B cell (primary cell): ENCODE data around the gene KLHDC8A. TPM values are rescaled to one million over a fixed set of nuclear protein-coding genes. Genes with fewer than 3 reads are reported as not detected.

Source experiments
- ATAC-seq: fragments of 200-7000 bp; cut with Tn5 transposase; one replicate; pipeline ENCODE4 v1.10.0; 2021; ENCODE audit warnings: low read depth, mild to moderate bottlenecking, moderate number of reproducible peaks, moderate library complexity
- CTCF ChIA-PET: fragments of 350-600 bp; sonication (Branson Sonifier 250); formaldehyde crosslinking; loops from one replicate; lab custom pipeline; 2021; ENCODE audit warnings: antibody characterized with exemption, inconsistent platforms; lab: Charles Lee
- POLR2A ChIA-PET: fragments of 350-600 bp; sonication (Branson Sonifier 250); formaldehyde crosslinking; loops from one replicate; lab custom pipeline; 2021; ENCODE audit warnings: antibody characterized with exemption; lab: Charles Lee
- DNase-seq: peaks from one replicate; pipeline ENCODE4 v3.0.0; 2013
- H2AFZ ChIP-seq: 2 replicates; pipeline ENCODE4 v1.6.1; 2012; ENCODE audit warnings: mild to moderate bottlenecking, low read depth, low read length; ENCODE audit not compliant: insufficient read depth, poor library complexity, severe bottlenecking
- H3K27ac ChIP-seq, 2 donors: 1 replicate in 1 of 2; 2 replicates in 1 of 2; pipeline ENCODE4 v1.5.1; 2012 to 2013; ENCODE audit warnings: low read length in 2 of 2, mild to moderate bottlenecking in 2 of 2, moderate library complexity in 1 of 2
- H3K27me3 ChIP-seq, 4 experiments: fragments of 200-600 bp in 1 of 4; sonication (generic) in 1 of 4; replicated peaks in 1 of 4; 1 replicate in 2 of 4; 2 replicates in 2 of 4; pipeline versions ENCODE4 v1.6.1 to v1.7.0; 2013 to 2016; ENCODE audit warnings: low read length in 3 of 4, mild to moderate bottlenecking in 2 of 4, mixed read lengths in 1 of 4, moderate library complexity in 1 of 4; ENCODE audit not compliant: insufficient read depth in 4 of 4, control insufficient read depth in 3 of 4; ENCODE audit errors: control extremely low read depth in 1 of 4
- H3K36me3 ChIP-seq, 2 experiments: replicated peaks in 1 of 2; 1 replicate in 1 of 2; 2 replicates in 1 of 2; pipeline versions ENCODE4 v1.6.1 to v1.7.1; 2013; ENCODE audit warnings: low read length in 1 of 2; ENCODE audit not compliant: insufficient read depth in 2 of 2, control insufficient read depth in 1 of 2; ENCODE audit errors: control extremely low read depth in 1 of 2, extremely low read depth in 1 of 2
- H3K4me1 ChIP-seq, 2 donors: fragments of 200-600 bp in 1 of 2; sonication (generic) in 1 of 2; 1 replicate in 1 of 2; 2 replicates in 1 of 2; pipeline versions ENCODE4 v1.5.1 to v1.6.1; 2013 to 2017; ENCODE audit warnings: low read length in 2 of 2; ENCODE audit not compliant: control insufficient read depth in 2 of 2, insufficient read depth in 2 of 2
- H3K4me2 ChIP-seq: replicated peaks from 2 replicates; pipeline ENCODE3; 2012; ENCODE audit warnings: mild to moderate bottlenecking, low read depth, low read length; ENCODE audit not compliant: poor library complexity, severe bottlenecking
- H3K4me3 ChIP-seq, 5 experiments: fragments of 200-600 bp in 1 of 5; sonication (generic) in 1 of 5; 1 replicate in 3 of 5; 2 replicates in 2 of 5; pipeline versions ENCODE4 v1.5.1 to v1.7.0; 2011 to 2016; ENCODE audit warnings: low read length in 4 of 5, mild to moderate bottlenecking in 4 of 5, low read depth in 2 of 5, control low read depth in 1 of 5, moderate library complexity in 1 of 5; ENCODE audit not compliant: insufficient read depth in 1 of 5; ENCODE audit errors: control extremely low read depth in 1 of 5, extremely low read depth in 1 of 5
- H3K79me2 ChIP-seq: fragments of 200-600 bp; sonication (generic); one replicate; pipeline ENCODE4 v1.6.0; 2016; ENCODE audit warnings: low read length; ENCODE audit not compliant: control insufficient read depth, insufficient read depth
- H3K9ac ChIP-seq: fragments of 200-600 bp; sonication (generic); 2 replicates; pipeline ENCODE4 v1.6.1; 2017; ENCODE audit warnings: mild to moderate bottlenecking, low read length, moderate library complexity
- H3K9me3 ChIP-seq, 3 donors: one replicate each; pipeline versions ENCODE4 v1.6.1 to v1.7.1; 2013; ENCODE audit warnings: low read length in 2 of 3; ENCODE audit not compliant: control insufficient read depth in 2 of 3, insufficient read depth in 1 of 3; ENCODE audit errors: control extremely low read depth in 1 of 3
- H4K20me1 ChIP-seq: 2 replicates; pipeline ENCODE4 v1.6.0; 2012; ENCODE audit warnings: mild to moderate bottlenecking, low read length; ENCODE audit not compliant: insufficient read depth, control insufficient read depth, poor library complexity, severe bottlenecking
- H3K27ac Mint-ChIP-seq: one replicate; pipeline ENCODE4 v1.8.0; 2021; ENCODE audit warnings: mixed read lengths
- H3K27me3 Mint-ChIP-seq: one replicate; pipeline ENCODE4 v1.8.0; 2021; ENCODE audit warnings: mixed read lengths
- H3K4me1 Mint-ChIP-seq: one replicate; pipeline ENCODE4 v1.8.0; 2021; ENCODE audit warnings: mixed read lengths
- H3K4me3 Mint-ChIP-seq: one replicate; pipeline ENCODE4 v1.8.0; 2021; ENCODE audit warnings: mixed read lengths
- H3K9me3 Mint-ChIP-seq: one replicate; pipeline ENCODE4 v1.8.0; 2022; ENCODE audit warnings: mixed read lengths; ENCODE audit not compliant: insufficient read depth
- EZH2 ChIP-seq: IDR thresholded peaks from 2 replicates; pipeline ENCODE4 v1.6.1; 2012; ENCODE audit warnings: borderline replicate concordance, low read depth, mild to moderate bottlenecking, moderate library complexity, low read length; ENCODE audit not compliant: insufficient read depth, poor library complexity, severe bottlenecking
- WGBS: methylation state at CpG from one replicate; pipeline ENCODE4 v1.1.5; 2013; ENCODE audit warnings: missing lambda C conversion rate; ENCODE audit not compliant: insufficient coverage; 5-methylcytosine and 5-hydroxymethylcytosine counted together
- intact Hi-C: fragments of 100-400 bp; cut with micrococcal nuclease; formaldehyde crosslinking; loops from one replicate; pipeline ENCODE4 v1.10.0; 2022
- polyA plus RNA-seq: library from polyadenylated mRNA; depleted of rRNA; stranded (reverse); fragments of >200 nt; gene quantifications from 2 replicates; pipeline ENCODE4 v1.2.3, GENCODE V29; 2012
- total RNA-seq, 2 donors: library from RNA; stranded (reverse); fragments of 120-200 nt in 1 of 2; gene quantifications; 1 replicate in 1 of 2; 2 replicates in 1 of 2; pipeline versions ENCODE4 v1.2.3 to v1.2.4, GENCODE V29; 2013 to 2022
- TF ChIP-seq, protein P1 (sequence below): fragments of 200-600 bp; IDR thresholded peaks from one replicate; pipeline ENCODE4 v1.8.0; 2022; ENCODE audit warnings: antibody characterized with exemption, mild to moderate bottlenecking

Gene KLHDC8A
- total and polyA plus RNA-seq, 2 donors (not counting 1 experiment from before 2014, with no cell fraction given), result 0.39 to 0.60 TPM

DNA sequence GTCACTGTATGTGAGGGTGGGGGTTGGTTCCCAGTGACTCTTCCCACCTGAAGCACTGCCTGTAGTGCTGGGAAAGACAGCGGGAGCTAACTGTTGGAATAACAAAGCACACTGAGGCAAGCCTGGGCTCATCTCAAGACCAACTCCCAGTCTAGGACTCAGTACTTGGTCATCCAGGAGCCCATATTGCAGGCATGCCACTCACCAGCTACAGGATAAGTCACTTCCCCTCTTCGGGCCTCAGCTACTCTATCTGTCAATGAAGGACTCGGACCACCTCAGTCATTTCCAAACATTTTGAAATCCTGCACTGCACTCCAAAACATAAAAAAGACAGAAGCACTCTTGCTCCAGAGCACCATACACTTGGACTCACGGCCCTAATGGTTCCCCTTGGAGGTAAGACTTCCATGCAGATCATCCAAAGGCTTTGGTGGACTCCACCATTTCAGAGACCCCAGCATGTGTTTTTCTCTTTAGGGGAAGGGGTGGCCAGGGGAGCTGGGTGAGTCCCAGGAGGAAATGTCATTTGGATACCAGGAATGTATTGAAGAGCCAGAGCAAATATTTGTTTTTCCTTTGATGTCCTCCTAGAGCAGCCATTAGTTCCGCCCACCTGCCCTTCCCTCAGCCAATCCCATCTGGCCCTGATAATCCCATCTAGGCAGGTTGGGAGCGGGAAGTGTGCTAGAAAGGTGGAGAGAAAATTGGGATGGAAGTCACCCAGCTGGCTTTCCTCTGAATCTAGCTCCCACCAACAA lies 38.3 kb downstream of the KLHDC8A start:
- ATAC-seq, result no peak
- H3K9me3 ChIP-seq, result no peaks in the 10 kb centered on the region
- peaks cover 62 to 68% of the 10 kb centered on the region in 2 donors for H3K4me1 ChIP-seq
- ChIA-PET CTCF (interaction anchor here (1.2 to 56.6 kb wide), 6 partner anchors 7 to 206 kb away, joined by 3 to 2421 read pairs (median 4); partner anchors contain the start of gene NUAK2), POLR2A (interaction anchor here (0.9 to 17.1 kb wide), 5 partner anchors 7 to 42 kb away, joined by 3 to 372 read pairs (median 6); no protein-coding TSS in a partner anchor)
- peak overlapping the region; percentile 96 for H3K4me2 ChIP-seq
- no peak for DNase-seq
- intact Hi-C loops, result loop anchor here (10.0 kb wide), 1 partner anchor 316 kb away; the partner anchor contains the start of gene ELK4
- peaks cover 69% of the 10 kb centered on the region for H3K4me1 Mint-ChIP-seq
- H3K27ac ChIP-seq, result peak overlapping the region in 1 of 2 donors; percentile 98
- H4K20me1 ChIP-seq, result peaks cover 81% of the 10 kb centered on the region
- H3K4me3 ChIP-seq, result peak overlapping the region; percentile 65 to 98 (median 96)
- H3K27me3 ChIP-seq, result no peaks in the 10 kb centered on the region
- H3K79me2 ChIP-seq, result peaks cover 99% of the 10 kb centered on the region
- H2AFZ ChIP-seq, result no peak overlapping the region
- peak overlapping the region; percentile 97 for H3K4me3 Mint-ChIP-seq
- TF ChIP-seq, protein P1, sequence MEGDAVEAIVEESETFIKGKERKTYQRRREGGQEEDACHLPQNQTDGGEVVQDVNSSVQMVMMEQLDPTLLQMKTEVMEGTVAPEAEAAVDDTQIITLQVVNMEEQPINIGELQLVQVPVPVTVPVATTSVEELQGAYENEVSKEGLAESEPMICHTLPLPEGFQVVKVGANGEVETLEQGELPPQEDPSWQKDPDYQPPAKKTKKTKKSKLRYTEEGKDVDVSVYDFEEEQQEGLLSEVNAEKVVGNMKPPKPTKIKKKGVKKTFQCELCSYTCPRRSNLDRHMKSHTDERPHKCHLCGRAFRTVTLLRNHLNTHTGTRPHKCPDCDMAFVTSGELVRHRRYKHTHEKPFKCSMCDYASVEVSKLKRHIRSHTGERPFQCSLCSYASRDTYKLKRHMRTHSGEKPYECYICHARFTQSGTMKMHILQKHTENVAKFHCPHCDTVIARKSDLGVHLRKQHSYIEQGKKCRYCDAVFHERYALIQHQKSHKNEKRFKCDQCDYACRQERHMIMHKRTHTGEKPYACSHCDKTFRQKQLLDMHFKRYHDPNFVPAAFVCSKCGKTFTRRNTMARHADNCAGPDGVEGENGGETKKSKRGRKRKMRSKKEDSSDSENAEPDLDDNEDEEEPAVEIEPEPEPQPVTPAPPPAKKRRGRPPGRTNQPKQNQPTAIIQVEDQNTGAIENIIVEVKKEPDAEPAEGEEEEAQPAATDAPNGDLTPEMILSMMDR, result no peak
- TF ChIP-seq EZH2, result no peak
- H3K36me3 ChIP-seq, result peaks cover 0 to 34% of the 10 kb centered on the region in 2 experiments
- peak overlapping the region; percentile 85 for H3K9ac ChIP-seq
- H3K9me3 Mint-ChIP-seq, result no peaks in the 10 kb centered on the region
- H3K27ac Mint-ChIP-seq, result peak overlapping the region; percentile 88
- 43% methylated on average over 3 of the region's 6 CpGs for WGBS
- H3K27me3 Mint-ChIP-seq, result no peaks in the 10 kb centered on the region
